Pancreas (tissue), 10 donors: ENCODE data around the gene TGM6. TPM values are rescaled to one million over a fixed set of nuclear protein-coding genes. Genes with fewer than 3 reads are reported as not detected.
A peak's percentile ranks its signal among the peaks of the same experiment; 100 is the strongest.

ENCODE experiments used
- ATAC-seq, 4 donors: fragments of 200-7000 bp; cut with Tn5 transposase; one replicate each; pipeline versions ENCODE4 v1.8.0 to v1.9.1; 2020; ENCODE audit warnings: mild to moderate bottlenecking in 4 of 4, moderate library complexity in 4 of 4
- DNase-seq, 6 donors: peaks; one replicate each; pipeline ENCODE4 v3.0.0-alpha.2; 2020
- FAIRE-seq: peaks from 2 replicates; lab custom pipeline; 2012; peaks lifted over from hg19 to GRCh38; lab: Jason Lieb, UNC
- H3K27ac ChIP-seq, 4 donors: fragments of 200-600 bp; sonication (generic); 1 replicate in 3 of 4; 2 replicates in 1 of 4; pipeline versions ENCODE4 v1.5.0 to v1.8.0; 2020
- H3K27me3 ChIP-seq, 4 donors: fragments of 200-600 bp; one replicate each; pipeline ENCODE4 v1.8.0; 2021
- H3K36me3 ChIP-seq, 3 donors: fragments of 200-600 bp; sonication (generic) in 1 of 3; one replicate each; pipeline versions ENCODE4 v1.5.0 to v1.8.0; 2020 to 2021
- H3K4me1 ChIP-seq, 3 donors: fragments of 200-600 bp; one replicate each; pipeline ENCODE4 v1.8.0; 2021
- H3K4me3 ChIP-seq, 4 donors: fragments of 200-600 bp; sonication (generic) in 2 of 4; one replicate each; pipeline versions ENCODE4 v1.5.0 to v1.8.0; 2020 to 2021
- H3K9me3 ChIP-seq, 4 donors: fragments of 200-600 bp; one replicate each; pipeline ENCODE4 v1.8.0; 2021
- CTCF ChIP-seq, 4 donors: fragments of 200-600 bp; sonication (generic) in 3 of 4; IDR thresholded peaks; one replicate each; pipeline versions ENCODE4 v1.5.0 to v1.8.0; 2021; ENCODE audit warnings: antibody characterized with exemption in 4 of 4
- WGBS, 2 donors: extraction: QIAGEN DNeasy Blood & Tissue Kit; methylation state at CpG; one replicate each; pipeline ENCODE4 v1.1.7; 2013; 5-methylcytosine and 5-hydroxymethylcytosine counted together
- intact Hi-C, 3 donors: fragments of 100-400 bp; cut with DNase I; formaldehyde crosslinking; loops; one replicate each; pipeline versions ENCODE4 v1.11.1 to v1.14.2; 2022
- polyA plus RNA-seq, 2 donors: library from polyadenylated mRNA; stranded (reverse); fragments of 200-250 nt; gene quantifications; one replicate each; pipeline ENCODE4 v1.2.3, GENCODE V29; 2013
- total RNA-seq, 6 donors: library from RNA; stranded (reverse); fragmentation: NEBNext Ultra II Directional in 4 of 6; extraction: Animal tissue kit (Norgen Biotek cat#: 25700) in 4 of 6; gene quantifications; one replicate each; pipeline versions ENCODE4 v1.2.1 to v1.2.4, GENCODE V29; 2021 to 2023
- donor health status: healthy with polysubstance abuse.
- donor health status: DM: no; HTN: no; CAD: no; lungs with moderate emphysema.
- donor health status: DM: no; HTN: no; CAD: no.
- donor health status: control.
- donor health status: control.
- donor health status: Bipolar disorder and iron deficiency.
- donor health status: DM: yes; HTN: yes; CAD: no.
- donor health status: DM: no; HTN: no; CAD: no.
- donor health status: DM: no; HTN: no; CAD: no.
- donor health status: DM: yes; HTN: yes; CAD: no.

TGM6 gene
- not detected for total RNA-seq
- not detected for polyA plus RNA-seq

- DNase-seq, result no peak
- Histone ChIP-seq H3K4me3 (no peak within 1 kb of the TSS), H3K9me3 (no peaks in the 10 kb centered on the region), H3K27ac (no peak within 1 kb of the TSS), H3K4me1 (no peaks in the 10 kb centered on the region), H3K27me3 (no peaks in the 10 kb centered on the region), H3K36me3 (no peaks in the 10 kb centered on the region)
- no peak for TF ChIP-seq CTCF (IDR thresholded peaks at IDR 0.05)
- 76 to 78% methylated on average over 10 of the region's 10 CpGs for WGBS, 2 donors
- intact Hi-C loops, result no loop called here
- no peak for FAIRE-seq
- no peak for ATAC-seq
Measured at GRCh38 chr20:2380601-2381000, at the start of gene TGM6. TGM6 (plus strand) TSS chr20:2380901; CDS start chr20:2380969, 68 bp downstream.

GRCh38 chr20:2331106-2331505 is 49.6 kb upstream of the TGM6 start:
- no peak for TF ChIP-seq CTCF (IDR thresholded peaks at IDR 0.05)
- H3K9me3 ChIP-seq, result no peaks in the 10 kb centered on the region
- no peaks in the 10 kb centered on the region for H3K27me3 ChIP-seq
- no peak for DNase-seq
- WGBS, 2 donors, result 80 to 87% methylated on average over 5 of the region's 5 CpGs
- H3K4me3 ChIP-seq, result no peak overlapping the region
- no peak for ATAC-seq
- FAIRE-seq, result no peak
- H3K4me1 ChIP-seq, result no peaks in the 10 kb centered on the region
- H3K36me3 ChIP-seq, result no peaks in the 10 kb centered on the region
- no peak overlapping the region for H3K27ac ChIP-seq
- intact Hi-C loops, result no loop called here

GRCh38 chr20:2331901-2332565 is 48.7 kb upstream of the TGM6 start:
- no peak for ATAC-seq
- Histone ChIP-seq H3K4me1 (no peaks in the 10 kb centered on the region), H3K27ac (no peak overlapping the region), H3K9me3 (no peaks in the 10 kb centered on the region), H3K27me3 (no peaks in the 10 kb centered on the region), H3K4me3 (no peak overlapping the region), H3K36me3 (no peaks in the 10 kb centered on the region)
- 82 to 90% methylated on average over 17 of the region's 17 CpGs for WGBS, 2 donors
- intact Hi-C loops, result no loop called here
- TF ChIP-seq CTCF (IDR thresholded peaks at IDR 0.05), result no peak
- FAIRE-seq, result no peak
- no peak for DNase-seq

- DNase-seq (no peak), ATAC-seq (no peak), FAIRE-seq (no peak)
- H3K4me3 ChIP-seq, result no peak overlapping the region
- no peaks in the 10 kb centered on the region for H3K9me3 ChIP-seq
- no peak overlapping the region for H3K27ac ChIP-seq
- H3K4me1 ChIP-seq, result no peaks in the 10 kb centered on the region
- H3K36me3 ChIP-seq, result no peaks in the 10 kb centered on the region
- intact Hi-C loops, result no loop called here
- TF ChIP-seq CTCF (IDR thresholded peaks at IDR 0.05), result no peak
- no peaks in the 10 kb centered on the region for H3K27me3 ChIP-seq
- WGBS, 2 donors, result 40 to 49% methylated on average over 4 of the region's 4 CpGs
Measured at GRCh38 chr20:2332711-2333110, 48.0 kb upstream of the TGM6 start.

- intact Hi-C loops, result no loop called here
- H3K9me3 ChIP-seq, result no peaks in the 10 kb centered on the region
- H3K4me1 ChIP-seq, result no peaks in the 10 kb centered on the region
- H3K36me3 ChIP-seq, result no peaks in the 10 kb centered on the region
- FAIRE-seq (no peak), ATAC-seq (no peak), DNase-seq (peak in 1 of 6 donors; percentile 7)
- WGBS, 2 donors, result 76 to 78% methylated on average over 6 of the region's 6 CpGs
- no peak for TF ChIP-seq CTCF (IDR thresholded peaks at IDR 0.05)
- no peak overlapping the region for H3K27ac ChIP-seq
- H3K27me3 ChIP-seq, result no peaks in the 10 kb centered on the region
- H3K4me3 ChIP-seq, result no peak overlapping the region
Measured at GRCh38 chr20:2333821-2334220, 46.9 kb upstream of the TGM6 start.
